ENCODE results near the gene SMNDC1.
"Not testable (repeated sequence)": the region's sequence is repeated elsewhere in the genome, so short reads cannot be mapped to it uniquely, and the experiment has no call there.

- not testable (repeated sequence) for TF ChIP-seq CTCF (conservative IDR thresholded peaks at IDR 0.05); ZFX (IDR thresholded peaks at IDR 0.05)
Observed at GRCh38 chr10:110331226-110331795, 26.6 kb upstream of the SMNDC1 start.

Measured in C4-2B (cell line).